IMR-90 (cell line): ENCODE results near the gene C16orf74. TPM values are rescaled to one million over a fixed set of nuclear protein-coding genes. Genes with fewer than 3 reads are reported as not detected.

Source experiments
- ATAC-seq: fragments of 200-7000 bp; cut with Tn5 transposase; 2 replicates; pipeline ENCODE4 v1.9.1; 2020; ENCODE audit warnings: low read depth, mild to moderate bottlenecking, moderate library complexity
- BruUV-seq: library from RNA; stranded (reverse); fragments of 400-500 nt; replicated peaks from 2 replicates; lab custom pipeline; 2021; lab: Mats Ljungman, UMichigan
- CTCF ChIA-PET: fragments of 300-600 bp; formaldehyde crosslinking; extraction: SDS; loops from one replicate; lab custom pipeline; 2021; ENCODE audit warnings: antibody characterized with exemption; lab: Yijun Ruan, JAX
- POLR2A ChIA-PET: fragments of 300-600 bp; sonication (Branson Sonifier 250); formaldehyde crosslinking; loops from one replicate; lab custom pipeline; 2022; ENCODE audit warnings: antibody characterized with exemption; ENCODE audit not compliant: unreplicated experiment; lab: Charles Lee
- DNase-seq: peaks from one replicate; pipeline ENCODE4 v3.0.0; 2013
- H2AFZ ChIP-seq: replicated peaks from 2 replicates; pipeline ENCODE3; 2013; ENCODE audit warnings: low read length, mild to moderate bottlenecking; ENCODE audit not compliant: poor library complexity
- H2AK5ac ChIP-seq: 2 replicates; pipeline ENCODE4 v1.6.1; 2013; ENCODE audit warnings: low read depth, low read length, inconsistent platforms
- H2AK9ac ChIP-seq: replicated peaks from 2 replicates; pipeline ENCODE3; 2013; ENCODE audit warnings: mild to moderate bottlenecking, low read depth, low read length, moderate library complexity; ENCODE audit not compliant: poor library complexity
- H2BK120ac ChIP-seq: 2 replicates; pipeline ENCODE4 v1.6.1; 2013; ENCODE audit warnings: low read depth, low read length, inconsistent platforms
- H2BK15ac ChIP-seq: 3 replicates; pipeline ENCODE4 v1.6.1; 2013; ENCODE audit warnings: low read depth, low read length, inconsistent platforms
- H2BK20ac ChIP-seq: 2 replicates; pipeline ENCODE4 v1.6.1; 2013; ENCODE audit warnings: low read depth, mild to moderate bottlenecking, inconsistent platforms, low read length, moderate library complexity
- H2BK5ac ChIP-seq: 2 replicates; pipeline ENCODE4 v1.6.1; 2013; ENCODE audit warnings: mild to moderate bottlenecking, low read depth, low read length, inconsistent platforms; ENCODE audit not compliant: poor library complexity, severe bottlenecking
- H3K14ac ChIP-seq: replicated peaks from 2 replicates; pipeline ENCODE4 v1.6.1; 2013; ENCODE audit warnings: low read depth, low read length, inconsistent platforms
- H3K18ac ChIP-seq: 2 replicates; pipeline ENCODE4 v1.6.1; 2013; ENCODE audit warnings: low read depth, low read length, control low read depth
- H3K23ac ChIP-seq: 2 replicates; pipeline ENCODE4 v1.6.1; 2013; ENCODE audit warnings: low read depth, low read length, inconsistent platforms
- H3K27ac ChIP-seq: 2 replicates; pipeline ENCODE4 v1.5.1; 2013; ENCODE audit warnings: mild to moderate bottlenecking, control low read depth, low read length; ENCODE audit not compliant: insufficient read depth
- H3K27me3 ChIP-seq: 2 replicates; pipeline ENCODE4 v1.6.1; 2013; ENCODE audit warnings: low read length; ENCODE audit not compliant: control insufficient read depth, insufficient read depth
- H3K36me3 ChIP-seq: 2 replicates; pipeline ENCODE4 v1.6.1; 2013; ENCODE audit warnings: low read length, mixed read lengths; ENCODE audit not compliant: control insufficient read depth, insufficient read depth
- H3K4ac ChIP-seq: 2 replicates; pipeline ENCODE4 v1.6.1; 2013; ENCODE audit warnings: low read depth, low read length, inconsistent platforms
- H3K4me1 ChIP-seq: 2 replicates; pipeline ENCODE4 v1.6.1; 2013; ENCODE audit warnings: low read length, mixed read lengths; ENCODE audit not compliant: control insufficient read depth, insufficient read depth
- H3K4me2 ChIP-seq: 2 replicates; pipeline ENCODE4 v1.6.1; 2013; ENCODE audit warnings: low read depth, mild to moderate bottlenecking, control low read depth, low read length, moderate library complexity
- H3K4me3 ChIP-seq: 2 replicates; pipeline ENCODE4 v1.5.1; 2013; ENCODE audit warnings: low read depth, mild to moderate bottlenecking, control low read depth, low read length, moderate library complexity; ENCODE audit not compliant: insufficient read depth
- H3K56ac ChIP-seq: 2 replicates; pipeline ENCODE4 v1.6.1; 2013; ENCODE audit warnings: low read length, inconsistent platforms; ENCODE audit not compliant: insufficient read depth; ENCODE audit errors: extremely low read depth
- H3K79me1 ChIP-seq, 2 experiments: 2 replicates each; pipeline ENCODE4 v1.6.1; 2013; ENCODE audit warnings: low read length in 2 of 2, inconsistent platforms in 1 of 2, low read depth in 1 of 2
- H3K9ac ChIP-seq: 2 replicates; pipeline ENCODE4 v1.6.1; 2013; ENCODE audit warnings: low read depth, low read length, control low read depth
- H3K9me1 ChIP-seq: 2 replicates; pipeline ENCODE4 v1.6.1; 2013; ENCODE audit warnings: low read length, inconsistent platforms; ENCODE audit not compliant: insufficient read depth
- H3K9me3 ChIP-seq: 2 replicates; pipeline ENCODE4 v1.6.1; 2013; ENCODE audit warnings: low read length; ENCODE audit not compliant: control insufficient read depth, insufficient read depth
- H4K20me1 ChIP-seq: 2 replicates; pipeline ENCODE4 v1.6.1; 2013; ENCODE audit warnings: low read length, inconsistent platforms; ENCODE audit not compliant: insufficient read depth
- H4K5ac ChIP-seq: 2 replicates; pipeline ENCODE4 v1.6.1; 2013; ENCODE audit warnings: mild to moderate bottlenecking, low read depth, low read length, control low read depth
- H4K8ac ChIP-seq, 2 experiments: 2 replicates each; pipeline ENCODE4 v1.6.1; 2013; ENCODE audit warnings: low read depth in 2 of 2, low read length in 2 of 2, control low read depth in 1 of 2, inconsistent platforms in 1 of 2
- H4K91ac ChIP-seq: 2 replicates; pipeline ENCODE4 v1.6.1; 2013; ENCODE audit warnings: low read depth, low read length, inconsistent platforms; ENCODE audit not compliant: insufficient read depth
- BHLHE40 ChIP-seq: fragments of 150-350 bp; IDR thresholded peaks from 2 replicates; pipeline ENCODE4 v1.6.1; 2016; ENCODE audit warnings: mild to moderate bottlenecking, low read depth, low read length
- CHD1 ChIP-seq: IDR thresholded peaks from 2 replicates; pipeline ENCODE4 v1.6.1; 2012; ENCODE audit warnings: low read depth, low read length, improper control_type of control experiment
- CTCF ChIP-seq: conservative IDR thresholded peaks from 2 replicates; pipeline ENCODE4 v1.5.1; 2012; ENCODE audit warnings: mild to moderate bottlenecking, low read depth, low read length, improper control_type of control experiment
- FOS ChIP-seq: fragments of 150-350 bp; IDR thresholded peaks from 2 replicates; pipeline ENCODE4 v1.6.1; 2016; ENCODE audit warnings: low read depth, low read length
- MAFK ChIP-seq: IDR thresholded peaks from 2 replicates; pipeline ENCODE4 v1.6.1; 2012; ENCODE audit warnings: low read depth, low read length, improper control_type of control experiment
- MXI1 ChIP-seq: IDR thresholded peaks from 2 replicates; pipeline ENCODE4 v1.6.1; 2012; ENCODE audit warnings: low read depth, mild to moderate bottlenecking, low read length, moderate library complexity, borderline replicate concordance
- NFE2L2 ChIP-seq: fragments of 150-350 bp; IDR thresholded peaks from 2 replicates; pipeline ENCODE4 v1.6.1; 2016; ENCODE audit warnings: low read depth, mild to moderate bottlenecking, low read length
- RAD21 ChIP-seq: IDR thresholded peaks from 2 replicates; pipeline ENCODE4 v1.6.1; 2012; ENCODE audit warnings: low read length, improper control_type of control experiment
- RCOR1 ChIP-seq: IDR thresholded peaks from 2 replicates; pipeline ENCODE4 v1.6.1; 2012; ENCODE audit warnings: mild to moderate bottlenecking, low read length, improper control_type of control experiment; ENCODE audit not compliant: insufficient replicate concordance
- RFX5 ChIP-seq: IDR thresholded peaks from 2 replicates; pipeline ENCODE4 v1.8.0; 2012; ENCODE audit warnings: low read depth, mild to moderate bottlenecking, low read length, moderate library complexity
- SMC3 ChIP-seq: fragments of 150-350 bp; IDR thresholded peaks from 2 replicates; pipeline ENCODE4 v1.6.1; 2016; ENCODE audit warnings: low read depth, mild to moderate bottlenecking, antibody characterized with exemption, low read length, moderate library complexity
- WGBS, 2 experiments: methylation state at CpG; one replicate each; pipeline versions ENCODE4 v1.1.5 to v1.1.7; 2013; ENCODE audit warnings: missing lambda C conversion rate in 2 of 2; ENCODE audit not compliant: insufficient read length in 1 of 2; ENCODE audit errors: extremely low coverage in 2 of 2; 5-methylcytosine and 5-hydroxymethylcytosine counted together
- dilution Hi-C: fragments of 300-500 bp; cut with HindIII; formaldehyde crosslinking; loops from one replicate; pipeline ENCODE4 v1.14.3; 2018; ENCODE audit warnings: low sequenced_read_pairs; ENCODE audit not compliant: unreplicated experiment
- in situ Hi-C: fragments of 300-500 bp; cut with MboI; formaldehyde crosslinking; loops from 3 replicates; pipeline ENCODE4 v1.14.3; 2019; ENCODE audit warnings: low sequenced_read_pairs, inconsistent platforms, mixed read lengths
- intact Hi-C: fragments of 100-400 bp; cut with micrococcal nuclease; formaldehyde crosslinking; loops from 2 replicates; pipeline ENCODE4 v1.10.0; 2022
- polyA plus RNA-seq, 3 experiments: library from polyadenylated mRNA; depleted of rRNA; stranded (reverse); fragments of >200 nt; gene quantifications; 2 replicates each; pipeline ENCODE4 v1.2.3, GENCODE V29; 2012; ENCODE audit warnings: low replicate concordance in 1 of 3
- total RNA-seq: library from RNA; depleted of rRNA; stranded (reverse); fragments of >200 nt; gene quantifications from 2 replicates; pipeline ENCODE4 v1.2.3, GENCODE V29; 2012
- TF ChIP-seq, protein P1 (sequence below): fragments of 150-350 bp; IDR thresholded peaks from 2 replicates; pipeline ENCODE4 v1.6.1; 2016; ENCODE audit warnings: low read depth, mild to moderate bottlenecking, low read length, moderate library complexity, borderline replicate concordance
- TF ChIP-seq, protein P2 (sequence below): fragments of 150-350 bp; IDR thresholded peaks from 2 replicates; pipeline ENCODE4 v1.6.1; 2017; ENCODE audit warnings: mild to moderate bottlenecking, antibody characterized with exemption, low read length, low read depth

C16orf74 gene
- total and polyA plus RNA-seq, 2 of the 4 experiments (the other 2 are of a cell fraction), result 4.5 to 12.2 TPM

DNA sequence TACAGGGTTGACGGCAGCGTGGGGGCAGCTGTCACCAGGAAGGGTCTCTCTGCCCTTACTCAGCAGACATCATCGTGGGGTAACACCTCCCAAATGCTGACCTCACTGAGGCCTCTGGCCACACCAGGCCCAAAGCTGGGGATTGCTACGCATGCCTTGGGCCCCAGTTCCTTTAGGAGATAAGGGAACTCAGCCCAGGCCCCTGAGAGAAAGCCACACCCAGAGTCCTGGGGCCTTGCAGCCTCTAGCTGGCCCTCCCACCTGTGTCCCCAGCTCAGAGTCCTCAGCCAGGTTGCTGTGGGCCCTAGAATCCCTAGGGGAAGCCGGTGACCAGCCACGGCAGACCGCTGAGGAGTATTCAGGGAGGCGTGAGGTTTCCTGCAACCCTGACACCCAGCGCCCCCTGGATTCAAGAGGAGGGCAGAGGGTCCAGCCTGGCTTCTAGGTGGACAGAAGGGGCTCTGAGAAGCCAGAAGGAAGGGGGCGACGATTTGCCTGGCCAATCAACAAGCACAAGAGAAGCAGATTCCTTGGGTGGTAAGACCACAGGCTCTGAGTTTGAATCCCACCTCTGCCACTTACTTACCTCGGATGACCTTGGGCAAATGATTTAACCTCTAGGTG is 51.8 kb downstream of the C16orf74 start:
- Histone ChIP-seq H3K4me3 (no peak overlapping the region), H3K4ac (no peak overlapping the region), H3K23ac (no peak overlapping the region), H3K4me2 (no peak overlapping the region), H2AK5ac (no peak overlapping the region), H2BK120ac (no peak overlapping the region), H4K20me1 (no peaks in the 10 kb centered on the region; the same call in 1 of the 2 replicates), H3K56ac (no peak overlapping the region), H3K9ac (no peak overlapping the region), H3K36me3 (peaks cover 2% of the 10 kb centered on the region), H3K9me1 (no peaks in the 10 kb centered on the region), H3K79me1 (no peaks in the 10 kb centered on the region), H3K18ac (no peak overlapping the region), H3K27me3 (peaks cover 28% of the 10 kb centered on the region), H3K4me1 (0 out of 2 replicates have a peak, but pooled peaks cover 3% of the 10 kb centered on the region), H2BK15ac (no peak overlapping the region), H4K91ac (no peak overlapping the region), H3K9me3 (peaks cover 2% of the 10 kb centered on the region; the same call in 1 of the 2 replicates), H4K5ac (no peak overlapping the region), H3K27ac (no peak overlapping the region), H2BK5ac (no peak overlapping the region), H4K8ac (no peak overlapping the region), H2AK9ac (no peak overlapping the region), H3K14ac (no peak overlapping the region), H2AFZ (no peak overlapping the region), H2BK20ac (no peak overlapping the region)
- 64% methylated on average over 5 of the region's 12 CpGs; no CpG with 5 or more reads in 1 of the 2 experiments for WGBS, 2 experiments
- ChIA-PET POLR2A (interaction anchor here (0.5 kb wide), 1 partner anchor 1895 kb away, joined by 3 read pairs; no protein-coding TSS in a partner anchor), CTCF (no interaction called here)
- no TSS peak for BruUV-seq
- dilution Hi-C loops, result no loop called here
- no peak for ATAC-seq
- TF ChIP-seq RCOR1, result no peak
- TF ChIP-seq CTCF, result no peak
- TF ChIP-seq RAD21, result no peak
- TF ChIP-seq SMC3, result no peak
- TF ChIP-seq FOS, result no peak
- TF ChIP-seq NFE2L2, result no peak
- TF ChIP-seq MAFK, result no peak
- TF ChIP-seq MXI1, result no peak
- TF ChIP-seq, protein P1, sequence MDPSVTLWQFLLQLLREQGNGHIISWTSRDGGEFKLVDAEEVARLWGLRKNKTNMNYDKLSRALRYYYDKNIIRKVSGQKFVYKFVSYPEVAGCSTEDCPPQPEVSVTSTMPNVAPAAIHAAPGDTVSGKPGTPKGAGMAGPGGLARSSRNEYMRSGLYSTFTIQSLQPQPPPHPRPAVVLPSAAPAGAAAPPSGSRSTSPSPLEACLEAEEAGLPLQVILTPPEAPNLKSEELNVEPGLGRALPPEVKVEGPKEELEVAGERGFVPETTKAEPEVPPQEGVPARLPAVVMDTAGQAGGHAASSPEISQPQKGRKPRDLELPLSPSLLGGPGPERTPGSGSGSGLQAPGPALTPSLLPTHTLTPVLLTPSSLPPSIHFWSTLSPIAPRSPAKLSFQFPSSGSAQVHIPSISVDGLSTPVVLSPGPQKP, result no peak
- TF ChIP-seq BHLHE40, result no peak
- TF ChIP-seq, protein P2, sequence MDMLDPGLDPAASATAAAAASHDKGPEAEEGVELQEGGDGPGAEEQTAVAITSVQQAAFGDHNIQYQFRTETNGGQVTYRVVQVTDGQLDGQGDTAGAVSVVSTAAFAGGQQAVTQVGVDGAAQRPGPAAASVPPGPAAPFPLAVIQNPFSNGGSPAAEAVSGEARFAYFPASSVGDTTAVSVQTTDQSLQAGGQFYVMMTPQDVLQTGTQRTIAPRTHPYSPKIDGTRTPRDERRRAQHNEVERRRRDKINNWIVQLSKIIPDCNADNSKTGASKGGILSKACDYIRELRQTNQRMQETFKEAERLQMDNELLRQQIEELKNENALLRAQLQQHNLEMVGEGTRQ, result no peak
- TF ChIP-seq RFX5, result no peak
- TF ChIP-seq CHD1, result no peak
- in situ Hi-C loops, result no loop called here
- intact Hi-C loops, result no loop called here
- no peak for DNase-seq
